Measurements from ENCODE around the gene BAAT.

The BAAT gene

GRCh38 chr9:101369286-101369685 lies 15.5 kb downstream of the BAAT start:
- no peak for DNase-seq (ENCODE audit: low spot score in 2 of 2)
- ATAC-seq (replicated peaks; ENCODE audit: extremely low read depth, poor library complexity, severe bottlenecking), result no peak
- no peaks in the 10 kb centered on the region for H3K36me3 Mint-ChIP-seq (ENCODE audit: insufficient read depth)
- no peak overlapping the region for H3K4me3 Mint-ChIP-seq
- H3K9me3 Mint-ChIP-seq, result no peaks in the 10 kb centered on the region
- peaks cover 42% of the 10 kb centered on the region for H3K27me3 Mint-ChIP-seq
- no peak overlapping the region for H3K27ac Mint-ChIP-seq (ENCODE audit: low read depth)
- H3K4me1 Mint-ChIP-seq, result no peaks in the 10 kb centered on the region

- Mint-ChIP-seq H3K4me1 (no peaks in the 10 kb centered on the region), H3K4me3 (no peak overlapping the region), H3K27me3 (peaks cover 57% of the 10 kb centered on the region), H3K36me3 (ENCODE audit: insufficient read depth) (no peaks in the 10 kb centered on the region), H3K9me3 (no peaks in the 10 kb centered on the region), H3K27ac (ENCODE audit: low read depth) (no peak overlapping the region)
- no peak for ATAC-seq (replicated peaks; ENCODE audit: extremely low read depth, poor library complexity, severe bottlenecking)
- DNase-seq (ENCODE audit: low spot score in 2 of 2), result no peak
Observed at GRCh38 chr9:101367323-101367722, 17.5 kb downstream of the BAAT start.

GRCh38 chr9:101366038-101366756 lies 18.6 kb downstream of the BAAT start:
- Mint-ChIP-seq H3K27ac (ENCODE audit: low read depth) (no peak overlapping the region), H3K36me3 (ENCODE audit: insufficient read depth) (no peaks in the 10 kb centered on the region), H3K27me3 (peaks cover 51% of the 10 kb centered on the region), H3K4me3 (no peak overlapping the region), H3K9me3 (no peaks in the 10 kb centered on the region), H3K4me1 (no peaks in the 10 kb centered on the region)
- no peak for ATAC-seq (replicated peaks; ENCODE audit: extremely low read depth, poor library complexity, severe bottlenecking)
- DNase-seq (ENCODE audit: low spot score in 2 of 2), result no peak

- ATAC-seq (replicated peaks; ENCODE audit: extremely low read depth, poor library complexity, severe bottlenecking), result no peak
- no peak for DNase-seq (ENCODE audit: low spot score in 2 of 2)
- H3K9me3 Mint-ChIP-seq, result no peaks in the 10 kb centered on the region
- no peaks in the 10 kb centered on the region for H3K36me3 Mint-ChIP-seq (ENCODE audit: insufficient read depth)
- H3K4me1 Mint-ChIP-seq, result no peaks in the 10 kb centered on the region
- no peak overlapping the region for H3K27ac Mint-ChIP-seq (ENCODE audit: low read depth)
- peaks cover 41% of the 10 kb centered on the region for H3K27me3 Mint-ChIP-seq
- no peak overlapping the region for H3K4me3 Mint-ChIP-seq
Observed at GRCh38 chr9:101365181-101365580, 19.6 kb downstream of the BAAT start.

- DNase-seq (ENCODE audit: low spot score in 2 of 2), result no peak
- Mint-ChIP-seq H3K9me3 (no peaks in the 10 kb centered on the region), H3K4me1 (no peaks in the 10 kb centered on the region), H3K27me3 (peaks cover 33% of the 10 kb centered on the region), H3K4me3 (no peak overlapping the region), H3K27ac (ENCODE audit: low read depth) (no peak overlapping the region), H3K36me3 (ENCODE audit: insufficient read depth) (no peaks in the 10 kb centered on the region)
- no peak for ATAC-seq (replicated peaks; ENCODE audit: extremely low read depth, poor library complexity, severe bottlenecking)
Observed at GRCh38 chr9:101362450-101362849, 22.4 kb downstream of the BAAT start.

- Mint-ChIP-seq H3K27me3 (peaks cover 30% of the 10 kb centered on the region), H3K4me3 (no peak overlapping the region), H3K4me1 (no peaks in the 10 kb centered on the region), H3K27ac (ENCODE audit: low read depth) (no peak overlapping the region), H3K9me3 (no peaks in the 10 kb centered on the region), H3K36me3 (ENCODE audit: insufficient read depth) (no peaks in the 10 kb centered on the region)
- DNase-seq (ENCODE audit: low spot score in 2 of 2) (no peak), ATAC-seq (replicated peaks; ENCODE audit: extremely low read depth, poor library complexity, severe bottlenecking) (no peak)
Observed at GRCh38 chr9:101360647-101361046, 24.2 kb downstream of the BAAT start.

- H3K36me3 Mint-ChIP-seq (ENCODE audit: insufficient read depth), result no peaks in the 10 kb centered on the region
- no peaks in the 10 kb centered on the region for H3K9me3 Mint-ChIP-seq
- peaks cover 25% of the 10 kb centered on the region for H3K27me3 Mint-ChIP-seq
- no peaks in the 10 kb centered on the region for H3K4me1 Mint-ChIP-seq
- H3K4me3 Mint-ChIP-seq, result no peak overlapping the region
- ATAC-seq (replicated peaks; ENCODE audit: extremely low read depth, poor library complexity, severe bottlenecking) (no peak), DNase-seq (ENCODE audit: low spot score in 2 of 2) (no peak)
- no peak overlapping the region for H3K27ac Mint-ChIP-seq (ENCODE audit: low read depth)
Observed at GRCh38 chr9:101359679-101360078, 25.1 kb downstream of the BAAT start.

- Mint-ChIP-seq H3K4me1 (no peaks in the 10 kb centered on the region), H3K4me3 (no peak overlapping the region), H3K36me3 (ENCODE audit: insufficient read depth) (no peaks in the 10 kb centered on the region), H3K27me3 (peaks cover 12% of the 10 kb centered on the region), H3K9me3 (no peaks in the 10 kb centered on the region), H3K27ac (ENCODE audit: low read depth) (no peak overlapping the region)
- DNase-seq (ENCODE audit: low spot score in 2 of 2) (no peak), ATAC-seq (replicated peaks; ENCODE audit: extremely low read depth, poor library complexity, severe bottlenecking) (no peak)
Observed at GRCh38 chr9:101356619-101357018, 28.2 kb downstream of the BAAT start.

- DNase-seq (ENCODE audit: low spot score in 2 of 2) (no peak), ATAC-seq (replicated peaks; ENCODE audit: extremely low read depth, poor library complexity, severe bottlenecking) (no peak)
- peaks cover 12% of the 10 kb centered on the region for H3K27me3 Mint-ChIP-seq
- no peak overlapping the region for H3K4me3 Mint-ChIP-seq
- H3K27ac Mint-ChIP-seq (ENCODE audit: low read depth), result no peak overlapping the region
- no peaks in the 10 kb centered on the region for H3K4me1 Mint-ChIP-seq
- H3K36me3 Mint-ChIP-seq (ENCODE audit: insufficient read depth), result no peaks in the 10 kb centered on the region
- H3K9me3 Mint-ChIP-seq, result no peaks in the 10 kb centered on the region
Observed at GRCh38 chr9:101354765-101355708, 29.8 kb downstream of the BAAT start.

- DNase-seq (ENCODE audit: low spot score in 2 of 2), result no peak
- no peaks in the 10 kb centered on the region for H3K9me3 Mint-ChIP-seq
- no peaks in the 10 kb centered on the region for H3K36me3 Mint-ChIP-seq (ENCODE audit: insufficient read depth)
- no peaks in the 10 kb centered on the region for H3K4me1 Mint-ChIP-seq
- no peak for ATAC-seq (replicated peaks; ENCODE audit: extremely low read depth, poor library complexity, severe bottlenecking)
- H3K27me3 Mint-ChIP-seq, result peaks cover 12% of the 10 kb centered on the region
- H3K27ac Mint-ChIP-seq (ENCODE audit: low read depth), result no peak overlapping the region
- H3K4me3 Mint-ChIP-seq, result no peak overlapping the region
Observed at GRCh38 chr9:101354143-101354764, 30.6 kb downstream of the BAAT start.

GRCh38 chr9:101353683-101354082 lies 31.1 kb downstream of the BAAT start:
- H3K4me3 Mint-ChIP-seq, result no peak overlapping the region
- ATAC-seq (replicated peaks; ENCODE audit: extremely low read depth, poor library complexity, severe bottlenecking), result no peak

GRCh38 chr9:101352892-101353463 lies 31.8 kb downstream of the BAAT start:
- Mint-ChIP-seq H3K27me3 (peaks cover 12% of the 10 kb centered on the region), H3K9me3 (no peaks in the 10 kb centered on the region), H3K27ac (ENCODE audit: low read depth) (no peak overlapping the region), H3K36me3 (ENCODE audit: insufficient read depth) (no peaks in the 10 kb centered on the region), H3K4me3 (no peak overlapping the region), H3K4me1 (no peaks in the 10 kb centered on the region)
- ATAC-seq (replicated peaks; ENCODE audit: extremely low read depth, poor library complexity, severe bottlenecking), result no peak
- no peak for DNase-seq (ENCODE audit: low spot score in 2 of 2)

More at GRCh38 chr9:101353683-101354082, 31.1 kb downstream of the BAAT start:
- Mint-ChIP-seq H3K36me3 (ENCODE audit: insufficient read depth) (no peaks in the 10 kb centered on the region), H3K9me3 (no peaks in the 10 kb centered on the region), H3K4me1 (no peaks in the 10 kb centered on the region), H3K27ac (ENCODE audit: low read depth) (no peak overlapping the region), H3K27me3 (peaks cover 12% of the 10 kb centered on the region)
- DNase-seq (ENCODE audit: low spot score in 2 of 2), result no peak
